Endothelial cell of umbilical vein (primary cell): Measurements from ENCODE around the gene CASKIN2. TPM values are rescaled to one million over a fixed set of nuclear protein-coding genes. Genes with fewer than 3 reads are reported as not detected.

Experiments used
- BruUV-seq: library from RNA; stranded (reverse); fragments of 400-500 nt; replicated peaks from 2 replicates; lab custom pipeline; 2021; lab: Mats Ljungman, UMichigan
- CTCF ChIA-PET: fragments of 300-600, 350-600 bp; sonication (Branson Sonifier 250); formaldehyde crosslinking; loops from one replicate; lab custom pipeline; 2021; ENCODE audit warnings: antibody characterized with exemption, inconsistent platforms; lab: Charles Lee
- POLR2A ChIA-PET: fragments of 300-600, 350-600 bp; sonication (Branson Sonifier 250); formaldehyde crosslinking; loops from one replicate; lab custom pipeline; 2021; ENCODE audit warnings: antibody characterized with exemption, inconsistent platforms; lab: Charles Lee
- DNase-seq: peaks from one replicate; pipeline ENCODE4 v3.0.0-alpha.2; 2011; ENCODE audit warnings: low read depth, low spot score
- FAIRE-seq: peaks from 2 replicates; lab custom pipeline; 2011; peaks lifted over from hg19 to GRCh38; lab: Jason Lieb, UNC
- H2AFZ ChIP-seq: 2 replicates; pipeline ENCODE4 v1.6.0; 2012; ENCODE audit warnings: low read depth, low read length, control low read depth, inconsistent platforms
- H3K27ac ChIP-seq: 2 replicates; pipeline ENCODE4 v1.5.1; 2011; ENCODE audit warnings: low read depth, mild to moderate bottlenecking, control low read depth, low read length, moderate library complexity; ENCODE audit not compliant: insufficient read depth
- H3K27me3 ChIP-seq, 2 experiments: 2 replicates each; pipeline versions ENCODE4 v1.6.0 to v1.6.1; 2011; ENCODE audit warnings: low read length in 2 of 2, mixed read lengths in 1 of 2; ENCODE audit not compliant: control insufficient read depth in 2 of 2, insufficient read depth in 2 of 2
- H3K36me3 ChIP-seq, 2 experiments: 2 replicates in 1 of 2; 3 replicates in 1 of 2; pipeline ENCODE4 v1.5.1; 2011; ENCODE audit warnings: low read length in 2 of 2, mild to moderate bottlenecking in 1 of 2, moderate library complexity in 1 of 2; ENCODE audit not compliant: control insufficient read depth in 2 of 2, insufficient read depth in 2 of 2; ENCODE audit errors: extremely low read depth in 1 of 2
- H3K4me1 ChIP-seq: 3 replicates; pipeline ENCODE4 v1.5.1; 2011; ENCODE audit warnings: mild to moderate bottlenecking, low read length; ENCODE audit not compliant: control insufficient read depth, insufficient read depth; ENCODE audit errors: extremely low read depth
- H3K4me2 ChIP-seq: 2 replicates; pipeline ENCODE4 v1.6.1; 2011; ENCODE audit warnings: low read length, control low read depth, mixed read lengths; ENCODE audit not compliant: insufficient read depth
- H3K4me3 ChIP-seq, 3 experiments: fragments of 200-600 bp in 1 of 3; sonication (generic), shearing (Covaris generic) in 1 of 3; replicated peaks in 1 of 3; 2 replicates each; pipeline ENCODE4 v1.5.1; 2011 to 2016; ENCODE audit warnings: control low read depth in 3 of 3, low read length in 3 of 3, mild to moderate bottlenecking in 2 of 3, inconsistent platforms in 1 of 3, low read depth in 1 of 3, moderate library complexity in 1 of 3; ENCODE audit not compliant: insufficient read depth in 1 of 3
- H3K79me2 ChIP-seq: 2 replicates; pipeline ENCODE4 v1.6.0; 2012; ENCODE audit warnings: low read length, inconsistent platforms; ENCODE audit not compliant: control insufficient read depth, insufficient read depth
- H3K9ac ChIP-seq: replicated peaks from 2 replicates; pipeline ENCODE3; 2011; ENCODE audit warnings: low read length, control low read depth; ENCODE audit not compliant: insufficient read depth; ENCODE audit errors: extremely low read depth
- H3K9me1 ChIP-seq: replicated peaks from 3 replicates; pipeline ENCODE4 v1.6.0; 2011; ENCODE audit warnings: mild to moderate bottlenecking, low read length; ENCODE audit not compliant: control insufficient read depth, insufficient read depth; ENCODE audit errors: extremely low read depth
- H3K9me3 ChIP-seq: replicated peaks from 2 replicates; pipeline ENCODE4 v1.5.1; 2012; ENCODE audit warnings: low read length, inconsistent platforms; ENCODE audit not compliant: control insufficient read depth, insufficient read depth
- H4K20me1 ChIP-seq: replicated peaks from 2 replicates; pipeline ENCODE3; 2011; ENCODE audit warnings: mild to moderate bottlenecking, low read length; ENCODE audit not compliant: control insufficient read depth, insufficient read depth; ENCODE audit errors: extremely low read depth
- EZH2 ChIP-seq: IDR thresholded peaks from 2 replicates; pipeline ENCODE4 v1.6.1; 2012; ENCODE audit warnings: borderline replicate concordance, low read depth, mild to moderate bottlenecking, moderate library complexity, low read length, inconsistent platforms; ENCODE audit not compliant: severe bottlenecking
- FOS ChIP-seq: IDR thresholded peaks from 2 replicates; pipeline ENCODE4 v1.6.1; 2011; ENCODE audit warnings: mild to moderate bottlenecking, low read length, moderate library complexity, borderline replicate concordance; ENCODE audit not compliant: insufficient read depth
- GATA2 ChIP-seq: IDR thresholded peaks from 2 replicates; pipeline ENCODE4 v1.7.0; 2011; ENCODE audit warnings: low read depth, mild to moderate bottlenecking, moderate library complexity, mixed read lengths, low read length; ENCODE audit not compliant: insufficient read length, insufficient read depth
- dilution Hi-C: fragments of 300-500 bp; cut with MboI; formaldehyde crosslinking; loops from one replicate; pipeline ENCODE4 v1.15.0; 2019; ENCODE audit warnings: low sequenced_read_pairs; ENCODE audit not compliant: extremely low pct_ligation_motif_present
- intact Hi-C: fragments of 100-400 bp; cut with micrococcal nuclease; formaldehyde crosslinking; loops from one replicate; pipeline ENCODE4 v1.10.0; 2022
- polyA plus RNA-seq, 4 experiments: library from polyadenylated mRNA; depleted of rRNA in 3 of 4; stranded (reverse) in 3 of 4; unstranded in 1 of 4; fragments of >200 nt; gene quantifications; 2 replicates each; pipeline versions ENCODE4 v1.2.1 to v1.2.3, GENCODE V29; 2011 to 2012; ENCODE audit warnings: missing spikeins in 1 of 4
- total RNA-seq: library from RNA; stranded (reverse); gene quantifications from 2 replicates; pipeline ENCODE4 v1.2.3, GENCODE V29; 2021
- TF ChIP-seq, protein P1 (sequence below): IDR thresholded peaks from 2 replicates; pipeline ENCODE4 v1.6.1; 2011; ENCODE audit not compliant: insufficient read depth, insufficient read length
- TF ChIP-seq, protein P2 (sequence below), 2 donors: IDR thresholded peaks; 1 replicate in 1 of 2; 2 replicates in 1 of 2; pipeline ENCODE4 v1.5.1; 2011; ENCODE audit warnings: low read length in 2 of 2, mild to moderate bottlenecking in 2 of 2, moderate library complexity in 2 of 2, control low read depth in 1 of 2, inconsistent platforms in 1 of 2, low read depth in 1 of 2; ENCODE audit not compliant: insufficient read depth in 1 of 2; ENCODE audit errors: extremely low read depth in 1 of 2

CASKIN2 gene
- total and polyA plus RNA-seq, 2 donors (not counting 3 experiments of a cell fraction or from before 2014, with no cell fraction given), result 13.0 to 37.6 TPM

DNA sequence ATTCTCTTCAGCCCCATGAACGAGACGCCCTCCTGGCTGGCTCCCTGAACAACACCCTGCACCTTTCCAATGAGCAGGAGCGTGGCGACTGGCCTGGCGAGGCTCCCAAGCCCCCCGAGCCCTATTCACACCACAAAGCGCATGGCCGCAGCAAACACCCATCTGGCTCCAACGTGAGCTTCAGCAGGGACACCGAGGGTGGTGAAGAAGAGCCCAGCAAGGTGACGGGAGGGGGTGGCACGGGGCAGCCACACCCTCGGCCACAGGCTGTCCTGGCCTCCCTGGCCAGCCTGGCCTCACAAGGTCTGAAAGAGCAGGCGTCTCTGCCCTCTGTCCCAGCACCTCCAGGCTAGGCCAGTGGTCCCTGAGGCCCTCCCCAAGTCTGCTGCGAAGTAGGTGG, 23.7 kb downstream of the CASKIN2 start:
- Histone ChIP-seq H3K9ac (no peak overlapping the region), H3K27ac (no peak overlapping the region), H3K79me2 (no peaks in the 10 kb centered on the region), H4K20me1 (no peaks in the 10 kb centered on the region), H3K27me3 (no peaks in the 10 kb centered on the region), H3K4me2 (no peak overlapping the region), H3K36me3 (peaks cover 0 to 27% of the 10 kb centered on the region in 2 experiments), H2AFZ (no peak overlapping the region), H3K4me3 (no peak overlapping the region), H3K9me3 (no peaks in the 10 kb centered on the region), H3K4me1 (peaks cover 9% of the 10 kb centered on the region), H3K9me1 (no peaks in the 10 kb centered on the region)
- BruUV-seq, result no TSS peak
- DNase-seq, result no peak
- dilution Hi-C loops, result no loop called here
- TF ChIP-seq, protein P1, sequence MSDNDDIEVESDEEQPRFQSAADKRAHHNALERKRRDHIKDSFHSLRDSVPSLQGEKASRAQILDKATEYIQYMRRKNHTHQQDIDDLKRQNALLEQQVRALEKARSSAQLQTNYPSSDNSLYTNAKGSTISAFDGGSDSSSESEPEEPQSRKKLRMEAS, result no peak
- TF ChIP-seq EZH2 (no peak), FOS (no peak), GATA2 (no peak)
- TF ChIP-seq, protein P2, sequence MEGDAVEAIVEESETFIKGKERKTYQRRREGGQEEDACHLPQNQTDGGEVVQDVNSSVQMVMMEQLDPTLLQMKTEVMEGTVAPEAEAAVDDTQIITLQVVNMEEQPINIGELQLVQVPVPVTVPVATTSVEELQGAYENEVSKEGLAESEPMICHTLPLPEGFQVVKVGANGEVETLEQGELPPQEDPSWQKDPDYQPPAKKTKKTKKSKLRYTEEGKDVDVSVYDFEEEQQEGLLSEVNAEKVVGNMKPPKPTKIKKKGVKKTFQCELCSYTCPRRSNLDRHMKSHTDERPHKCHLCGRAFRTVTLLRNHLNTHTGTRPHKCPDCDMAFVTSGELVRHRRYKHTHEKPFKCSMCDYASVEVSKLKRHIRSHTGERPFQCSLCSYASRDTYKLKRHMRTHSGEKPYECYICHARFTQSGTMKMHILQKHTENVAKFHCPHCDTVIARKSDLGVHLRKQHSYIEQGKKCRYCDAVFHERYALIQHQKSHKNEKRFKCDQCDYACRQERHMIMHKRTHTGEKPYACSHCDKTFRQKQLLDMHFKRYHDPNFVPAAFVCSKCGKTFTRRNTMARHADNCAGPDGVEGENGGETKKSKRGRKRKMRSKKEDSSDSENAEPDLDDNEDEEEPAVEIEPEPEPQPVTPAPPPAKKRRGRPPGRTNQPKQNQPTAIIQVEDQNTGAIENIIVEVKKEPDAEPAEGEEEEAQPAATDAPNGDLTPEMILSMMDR (IDR thresholded peaks at IDR 0.05; ENCODE audit: extremely low read depth in 1 of 2, insufficient read depth in 1 of 2, low read depth in 1 of 2, low read length in 2 of 2), result no peak
- ChIA-PET POLR2A (no interaction called here), CTCF (no interaction called here)
- FAIRE-seq, result no peak
- intact Hi-C loops, result no loop called here
